ENCODE measurements around the gene ATP1A3. TPM values are rescaled to one million over a fixed set of nuclear protein-coding genes. Genes with fewer than 3 reads are reported as not detected.

Gene ATP1A3
- total RNA-seq, 1 donor from 2014 or later: not detected

DNA sequence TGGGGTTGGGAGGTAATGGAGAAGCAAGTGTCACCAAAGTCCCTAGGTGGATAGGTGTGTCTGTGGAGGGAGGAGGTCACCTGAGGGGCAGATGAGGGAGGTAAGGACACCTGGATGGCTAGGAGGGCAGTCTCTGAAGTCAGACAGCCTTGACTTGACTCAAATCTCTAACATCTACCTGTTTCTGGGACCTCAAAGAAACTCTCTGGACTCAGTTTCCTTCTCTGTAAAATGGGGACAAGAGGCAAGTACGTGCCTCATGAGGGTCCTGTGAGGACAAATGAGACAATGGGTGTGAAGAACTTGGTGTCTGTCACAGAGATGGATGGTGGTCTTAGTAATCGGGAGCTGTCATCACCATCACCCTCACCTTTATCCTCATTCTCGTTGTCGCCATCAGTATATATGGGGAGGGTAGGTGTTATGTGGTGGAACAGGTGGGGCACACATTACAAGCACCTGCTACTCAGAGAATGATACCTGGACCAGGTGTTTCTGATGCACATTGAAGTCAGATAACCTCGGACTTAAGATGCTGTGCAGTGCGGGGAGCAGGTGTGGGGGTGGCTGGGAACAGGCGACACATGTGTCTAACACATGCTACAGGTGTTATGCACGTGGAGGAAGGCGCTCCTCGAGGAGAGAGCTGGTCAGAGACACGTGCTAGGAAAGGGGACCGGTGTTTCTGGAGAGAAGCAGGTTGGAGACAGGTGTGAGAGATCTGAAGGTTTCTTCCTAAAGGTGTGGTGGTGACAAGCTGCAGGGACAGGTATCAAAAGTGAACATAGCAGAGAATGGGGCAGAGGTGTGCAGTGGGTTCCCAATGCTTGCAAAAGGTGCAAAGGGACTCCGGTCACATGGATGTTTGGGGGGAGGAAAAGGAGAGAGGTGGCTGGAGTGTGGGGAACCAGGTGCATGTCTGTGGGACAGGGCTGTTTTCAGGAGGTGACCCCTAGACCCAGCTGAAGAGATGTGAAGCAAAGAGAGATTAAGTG is 69.6 kb downstream of the ATP1A3 start:
- TF ChIP-seq, protein P1, sequence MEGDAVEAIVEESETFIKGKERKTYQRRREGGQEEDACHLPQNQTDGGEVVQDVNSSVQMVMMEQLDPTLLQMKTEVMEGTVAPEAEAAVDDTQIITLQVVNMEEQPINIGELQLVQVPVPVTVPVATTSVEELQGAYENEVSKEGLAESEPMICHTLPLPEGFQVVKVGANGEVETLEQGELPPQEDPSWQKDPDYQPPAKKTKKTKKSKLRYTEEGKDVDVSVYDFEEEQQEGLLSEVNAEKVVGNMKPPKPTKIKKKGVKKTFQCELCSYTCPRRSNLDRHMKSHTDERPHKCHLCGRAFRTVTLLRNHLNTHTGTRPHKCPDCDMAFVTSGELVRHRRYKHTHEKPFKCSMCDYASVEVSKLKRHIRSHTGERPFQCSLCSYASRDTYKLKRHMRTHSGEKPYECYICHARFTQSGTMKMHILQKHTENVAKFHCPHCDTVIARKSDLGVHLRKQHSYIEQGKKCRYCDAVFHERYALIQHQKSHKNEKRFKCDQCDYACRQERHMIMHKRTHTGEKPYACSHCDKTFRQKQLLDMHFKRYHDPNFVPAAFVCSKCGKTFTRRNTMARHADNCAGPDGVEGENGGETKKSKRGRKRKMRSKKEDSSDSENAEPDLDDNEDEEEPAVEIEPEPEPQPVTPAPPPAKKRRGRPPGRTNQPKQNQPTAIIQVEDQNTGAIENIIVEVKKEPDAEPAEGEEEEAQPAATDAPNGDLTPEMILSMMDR (IDR thresholded peaks at IDR 0.05; ENCODE audit: insufficient read depth, low read length, poor library complexity, severe bottlenecking): no peak
- peaks cover 87% of the 10 kb centered on the region for H3K27me3 ChIP-seq (ENCODE audit: control insufficient read depth, insufficient read depth, low read length)

DNA sequence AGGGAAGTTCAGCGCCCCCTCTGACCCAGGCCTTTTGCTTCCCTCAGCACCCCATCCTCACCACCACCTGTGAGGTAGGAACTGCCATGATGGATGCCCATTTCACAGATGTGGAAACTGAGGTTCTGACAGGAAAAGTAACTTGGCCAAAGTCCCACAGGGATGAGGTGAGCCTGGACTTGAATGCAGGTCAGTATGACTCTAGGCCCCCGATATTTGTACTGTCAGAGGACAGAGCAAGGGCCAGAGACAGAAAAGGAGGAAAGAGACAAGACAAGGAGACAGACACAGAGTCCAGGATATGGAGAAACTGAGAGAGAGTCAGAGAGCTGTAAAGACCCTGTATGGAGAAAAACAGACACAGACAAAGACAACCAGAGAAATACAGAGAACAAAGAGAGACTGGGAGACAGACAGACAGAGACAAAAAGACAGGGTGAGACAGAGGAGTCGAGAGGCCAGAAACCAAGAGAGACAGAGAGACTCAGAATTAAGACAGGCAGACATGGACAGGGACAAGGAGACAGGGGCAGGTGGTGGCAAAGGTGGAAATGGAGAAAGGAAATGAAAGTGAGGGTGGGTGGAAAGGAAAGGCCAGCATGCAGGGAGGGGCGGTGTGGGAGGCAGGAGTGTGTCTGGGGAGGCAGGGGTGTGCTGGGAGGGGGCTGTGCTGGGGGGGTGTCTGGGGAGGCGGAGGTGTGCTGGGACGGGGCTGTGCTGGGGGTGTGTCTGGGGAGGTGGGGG is 70.8 kb downstream of the ATP1A3 start:
- DNase-seq (ENCODE audit: low read depth): no peak
- TF ChIP-seq, protein P1 (IDR thresholded peaks at IDR 0.05; ENCODE audit: insufficient read depth, low read length, poor library complexity, severe bottlenecking): no peak
- Histone ChIP-seq H3K27me3 (ENCODE audit: control insufficient read depth, insufficient read depth, low read length) (peaks cover 86% of the 10 kb centered on the region), H3K4me3 (ENCODE audit: low read depth, low read length) (no peak overlapping the region), H3K36me3 (ENCODE audit: control insufficient read depth, insufficient read depth, low read length) (no peaks in the 10 kb centered on the region)

More for the DNA sequence above, 69.6 kb downstream of the ATP1A3 start:
- Histone ChIP-seq H3K4me3 (ENCODE audit: low read depth, low read length) (no peak overlapping the region), H3K36me3 (ENCODE audit: control insufficient read depth, insufficient read depth, low read length) (no peaks in the 10 kb centered on the region)
- no peak for DNase-seq (ENCODE audit: low read depth)

- Histone ChIP-seq H3K4me3 (ENCODE audit: low read depth, low read length) (no peak overlapping the region), H3K27me3 (ENCODE audit: control insufficient read depth, insufficient read depth, low read length) (peaks cover 88% of the 10 kb centered on the region), H3K36me3 (ENCODE audit: control insufficient read depth, insufficient read depth, low read length) (no peaks in the 10 kb centered on the region)
- TF ChIP-seq, protein P1 (IDR thresholded peaks at IDR 0.05; ENCODE audit: insufficient read depth, low read length, poor library complexity, severe bottlenecking): no peak
- no peak for DNase-seq (ENCODE audit: low read depth)
These were observed 71.4 kb downstream of the ATP1A3 start for GRCh38 chr19:41922585-41922984.

DNA sequence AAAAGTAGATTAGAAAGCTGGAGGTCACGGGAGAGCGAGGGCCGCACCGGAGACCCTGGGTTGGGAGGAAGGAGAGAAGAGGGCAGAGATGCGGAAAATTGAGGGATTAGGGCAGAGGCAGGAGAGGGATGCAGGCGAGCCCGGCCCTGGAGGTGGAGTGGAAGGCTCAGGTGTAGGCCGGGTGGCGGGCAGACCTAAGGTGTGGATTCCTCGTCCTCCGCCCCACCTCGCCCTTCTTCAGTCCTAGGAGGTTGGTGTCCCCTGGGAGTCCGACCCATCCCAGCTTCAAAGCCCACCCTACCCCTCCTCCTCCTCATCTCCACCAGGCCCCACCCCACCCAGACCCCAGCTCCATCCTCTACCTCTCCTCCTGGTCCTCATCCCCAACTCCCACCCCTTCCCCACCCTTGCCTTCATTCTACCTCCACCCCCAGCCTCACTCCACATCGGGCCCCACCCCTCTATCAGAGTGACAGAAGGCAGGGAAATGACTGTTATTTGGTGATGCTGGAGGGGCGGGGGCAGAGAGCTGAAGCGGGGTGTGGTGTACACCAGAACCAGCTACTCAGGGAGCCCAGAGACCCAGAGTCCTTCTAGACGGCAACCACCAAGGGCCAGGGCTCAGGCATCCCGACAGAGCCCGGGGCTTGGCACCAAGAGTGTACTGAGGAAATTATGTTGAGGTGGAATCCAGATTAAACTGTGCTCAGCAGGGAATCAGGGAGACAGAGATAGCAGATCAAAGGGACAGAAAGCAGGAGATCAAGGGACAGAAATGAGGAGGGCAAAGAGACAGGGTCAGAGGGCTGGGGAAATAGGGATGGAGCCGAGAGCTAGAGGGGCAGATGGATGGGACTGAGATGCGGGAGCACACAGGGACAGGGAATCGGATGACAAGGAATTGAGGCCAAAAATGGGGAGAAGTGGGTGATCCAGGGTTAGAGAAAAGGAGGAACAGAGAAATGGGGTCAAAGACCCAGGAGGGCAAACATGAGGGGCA is 72.2 kb downstream of the ATP1A3 start:
- H3K4me3 ChIP-seq (ENCODE audit: low read depth, low read length): no peak overlapping the region
- no peaks in the 10 kb centered on the region for H3K36me3 ChIP-seq (ENCODE audit: control insufficient read depth, insufficient read depth, low read length)
- TF ChIP-seq, protein P1 (IDR thresholded peaks at IDR 0.05; ENCODE audit: insufficient read depth, low read length, poor library complexity, severe bottlenecking): no peak
- peaks cover 88% of the 10 kb centered on the region for H3K27me3 ChIP-seq (ENCODE audit: control insufficient read depth, insufficient read depth, low read length)
- DNase-seq (ENCODE audit: low read depth): no peak

DNA sequence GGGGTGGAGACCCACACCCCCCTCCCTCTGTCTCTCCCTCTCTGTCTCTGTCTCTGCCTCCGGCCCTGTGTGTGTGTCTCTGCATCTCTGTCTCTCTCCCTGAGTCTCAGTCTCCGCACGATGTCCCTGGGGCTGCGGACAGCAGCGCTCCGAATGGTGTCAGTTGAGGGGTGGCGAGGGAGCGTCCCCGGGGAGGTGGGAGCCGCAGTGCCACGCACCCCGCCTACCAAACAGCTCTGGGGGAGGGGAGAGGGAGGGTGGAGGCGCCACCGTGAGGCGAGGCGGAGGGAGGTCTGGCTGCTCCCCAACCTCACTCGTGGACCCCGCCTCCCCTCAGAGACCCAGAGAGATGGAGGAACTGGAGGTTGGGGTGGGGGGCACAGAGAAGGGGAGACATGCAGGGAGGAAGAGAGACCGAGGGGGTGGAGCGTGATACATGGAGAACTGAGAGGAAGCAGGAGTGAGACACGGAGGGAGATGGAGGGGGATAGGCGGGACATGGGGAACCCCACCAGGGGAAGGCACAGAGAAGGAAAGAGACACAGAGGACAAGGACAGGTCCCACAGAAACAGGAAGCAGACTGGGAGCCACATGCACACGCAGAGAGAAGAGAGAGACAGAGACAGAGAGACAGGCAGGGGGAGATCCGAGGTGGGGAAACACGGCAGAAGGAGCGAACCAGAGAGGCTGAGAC is 73.0 kb downstream of the ATP1A3 start:
- Histone ChIP-seq H3K4me3 (ENCODE audit: low read depth, low read length) (no peak overlapping the region), H3K36me3 (ENCODE audit: control insufficient read depth, insufficient read depth, low read length) (no peaks in the 10 kb centered on the region), H3K27me3 (ENCODE audit: control insufficient read depth, insufficient read depth, low read length) (peaks cover 88% of the 10 kb centered on the region)
- TF ChIP-seq, protein P1 (IDR thresholded peaks at IDR 0.05; ENCODE audit: insufficient read depth, low read length, poor library complexity, severe bottlenecking): no peak
- DNase-seq (ENCODE audit: low read depth): no peak

All from kidney epithelial cell (primary cell).